NCI-H2107 (cell line): ENCODE results near the gene ADAM19.
"Not testable (repeated sequence)": the region's sequence is repeated elsewhere in the genome, so short reads cannot be mapped to it uniquely, and the experiment has no call there.

Experiments used
- DNase-seq: peaks from one replicate; lab custom pipeline; 2025; lab: John Stamatoyannopoulos, UW

ADAM19 gene

GRCh38 chr5:157460921-157461792, 114.4 kb downstream of the ADAM19 start:
- DNase-seq = no peak

- no peak for DNase-seq
These were observed 115.6 kb downstream of the ADAM19 start, which contains the start of gene NIPAL4 for GRCh38 chr5:157459715-157460599. TSS of gene NIPAL4 (plus strand) at chr5:157460213. CDS start at chr5:157460321, 108 bp downstream.

GRCh38 chr5:157458835-157459234, 116.7 kb downstream of the ADAM19 start:
- DNase-seq = no peak

GRCh38 chr5:157457391-157457790, 118.2 kb downstream of the ADAM19 start:
- DNase-seq = no peak

GRCh38 chr5:157456301-157456700, 119.3 kb downstream of the ADAM19 start:
- DNase-seq = no peak

- DNase-seq = no peak
These were observed 120.5 kb downstream of the ADAM19 start for GRCh38 chr5:157455057-157455456.

GRCh38 chr5:157454273-157454672, 121.3 kb downstream of the ADAM19 start:
- DNase-seq = no peak

GRCh38 chr5:157451806-157452205, 123.8 kb downstream of the ADAM19 start:
- DNase-seq = no peak

GRCh38 chr5:157450024-157450423, 125.6 kb downstream of the ADAM19 start:
- DNase-seq = no peak

- DNase-seq = no peak
These were observed 126.4 kb downstream of the ADAM19 start for GRCh38 chr5:157449011-157449723.

GRCh38 chr5:157447201-157447637, 128.4 kb downstream of the ADAM19 start:
- no peak for DNase-seq

- DNase-seq = no peak
These were observed 129.1 kb downstream of the ADAM19 start for GRCh38 chr5:157446412-157446935.

- DNase-seq = no peak
These were observed 129.7 kb downstream of the ADAM19 start for GRCh38 chr5:157445745-157446411.

- no peak for DNase-seq
These were observed 131.4 kb downstream of the ADAM19 start for GRCh38 chr5:157444224-157444623.

- DNase-seq = no peak
These were observed 132.5 kb downstream of the ADAM19 start for GRCh38 chr5:157443041-157443549.

GRCh38 chr5:157434096-157434495, 141.5 kb downstream of the ADAM19 start:
- no peak for DNase-seq

- DNase-seq = no peak
These were observed 143.9 kb downstream of the ADAM19 start for GRCh38 chr5:157431544-157432200.

- not testable (repeated sequence) for DNase-seq
These were observed 145.7 kb downstream of the ADAM19 start for GRCh38 chr5:157429920-157430319.
